SH-SY5Y (cell line): Measurements from ENCODE around the gene PRSS1.

Experiments used
- GATA2 ChIP-seq: IDR thresholded peaks from 2 replicates; pipeline ENCODE4 v1.6.1; 2011; ENCODE audit warnings: mild to moderate bottlenecking, low read depth, low read length
- GATA3 ChIP-seq: IDR thresholded peaks from 2 replicates; pipeline ENCODE4 v1.6.1; 2011; ENCODE audit warnings: low read depth, mild to moderate bottlenecking, low read length, moderate library complexity

PRSS1 gene

DNA sequence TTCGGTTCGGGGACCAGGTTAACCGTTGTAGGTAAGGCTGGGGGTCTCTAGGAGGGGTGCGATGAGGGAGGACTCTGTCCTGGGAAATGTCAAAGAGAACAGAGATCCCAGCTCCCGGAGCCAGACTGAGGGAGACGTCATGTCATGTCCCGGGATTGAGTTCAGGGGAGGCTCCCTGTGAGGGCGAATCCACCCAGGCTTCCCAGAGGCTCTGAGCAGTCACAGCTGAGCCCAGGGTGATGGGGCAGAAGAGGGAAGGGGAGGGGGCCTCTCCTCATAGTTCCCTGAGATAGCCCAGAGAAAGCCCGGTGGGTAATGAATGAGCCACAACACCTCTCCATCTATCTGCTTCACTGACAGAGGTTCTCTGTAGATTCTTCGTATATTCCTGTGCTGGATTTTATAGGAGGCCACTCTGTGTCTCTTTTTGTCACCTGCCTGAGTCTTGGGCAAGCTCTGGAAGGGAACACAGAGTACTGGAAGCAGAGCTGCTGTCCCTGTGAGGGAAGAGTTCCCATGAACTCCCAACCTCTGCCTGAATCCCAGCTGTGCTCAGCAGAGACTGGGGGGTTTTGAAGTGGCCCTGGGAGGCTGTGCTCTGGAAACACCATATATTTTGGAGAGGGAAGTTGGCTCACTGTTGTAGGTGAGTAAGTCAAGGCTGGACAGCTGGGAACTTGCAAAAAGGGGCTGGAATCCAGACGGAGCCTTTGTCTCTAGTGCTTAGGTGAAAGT is 37.9 kb downstream of the PRSS1 start:
- no peak for TF ChIP-seq GATA3
- TF ChIP-seq GATA2: no peak

DNA sequence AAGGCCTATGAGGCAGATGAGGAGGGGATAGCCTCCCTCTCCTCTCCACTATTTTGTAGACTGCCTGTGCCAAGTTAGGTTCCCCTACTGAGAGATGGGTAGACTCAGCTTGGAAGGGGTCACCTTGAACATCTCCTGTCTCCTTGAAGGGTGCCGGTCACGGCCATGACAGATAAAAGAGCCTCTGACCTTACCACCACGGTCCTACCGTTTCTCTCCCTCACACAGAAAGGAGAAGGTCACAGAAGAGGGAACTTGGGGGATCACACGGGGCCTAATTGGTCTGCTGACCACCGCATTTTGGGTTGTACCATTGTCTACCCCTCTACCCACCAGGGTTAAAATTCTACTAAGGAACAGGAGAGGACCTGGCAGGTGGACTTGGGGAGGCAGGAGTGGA is 38.5 kb downstream of the PRSS1 start:
- TF ChIP-seq GATA2: no peak
- no peak for TF ChIP-seq GATA3

DNA sequence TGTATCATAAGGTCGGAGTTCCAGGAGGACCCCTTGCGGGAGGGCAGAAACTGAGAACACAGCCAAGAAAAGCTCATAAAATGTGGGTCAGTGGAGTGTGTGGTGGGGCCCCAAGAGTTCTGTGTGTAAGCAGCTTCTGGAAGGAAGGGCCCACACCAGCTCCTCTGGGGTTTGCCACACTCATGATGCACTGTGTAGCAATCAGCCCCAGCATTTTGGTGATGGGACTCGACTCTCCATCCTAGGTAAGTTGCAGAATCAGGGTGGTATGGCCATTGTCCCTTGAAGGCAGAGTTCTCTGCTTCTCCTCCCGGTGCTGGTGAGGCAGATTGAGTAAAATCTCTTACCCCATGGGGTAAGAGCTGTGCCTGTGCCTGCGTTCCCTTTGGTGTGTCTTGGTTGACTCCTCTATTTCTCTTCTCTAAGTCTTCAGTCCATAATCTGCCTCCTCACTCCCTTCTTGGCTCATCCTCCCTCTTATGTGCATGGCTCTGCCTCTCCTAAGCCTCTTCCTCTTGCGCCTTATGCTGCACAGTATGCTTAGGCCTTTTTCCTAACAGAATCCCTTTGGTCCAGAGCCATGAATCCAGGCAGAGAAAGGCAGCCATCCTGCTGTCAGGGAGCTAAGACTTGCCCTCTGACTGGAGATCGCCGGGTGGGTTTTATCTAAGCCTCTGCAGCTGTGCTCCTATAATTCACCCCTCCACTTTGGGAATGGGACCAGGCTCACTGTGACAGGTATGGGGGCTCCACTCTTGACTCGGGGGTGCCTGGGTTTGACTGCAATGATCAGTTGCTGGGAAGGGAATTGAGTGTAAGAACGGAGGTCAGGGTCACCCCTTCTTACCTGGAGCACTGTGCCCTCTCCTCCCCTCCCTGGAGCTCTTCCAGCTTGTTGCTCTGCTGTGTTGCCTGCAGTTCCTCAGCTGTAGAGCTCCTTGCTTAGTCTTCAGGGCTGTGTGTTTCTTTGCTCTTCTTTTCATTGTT is 39.3 kb downstream of the PRSS1 start:
- TF ChIP-seq GATA2 (no peak), GATA3 (no peak)

DNA sequence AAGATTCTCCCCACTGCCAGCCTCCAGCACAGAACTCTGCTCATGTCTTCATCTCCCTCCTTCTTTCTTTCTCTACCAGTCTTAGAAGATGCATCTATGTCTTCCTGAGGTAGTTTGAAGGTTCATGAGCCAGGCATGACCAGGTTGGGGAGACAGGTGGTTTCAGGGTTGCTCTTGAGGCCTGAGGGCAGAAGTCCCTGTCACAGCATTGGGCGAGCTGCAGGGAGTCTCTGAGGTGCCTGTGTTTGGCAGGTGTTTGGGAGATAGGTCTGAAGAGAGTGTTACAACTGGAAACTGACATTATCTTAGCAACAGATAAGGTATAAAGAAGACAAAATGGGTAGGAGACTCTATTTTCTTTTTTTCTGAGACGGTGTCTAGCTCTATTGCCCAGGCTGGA is 40.2 kb downstream of the PRSS1 start:
- TF ChIP-seq GATA3: no peak
- TF ChIP-seq GATA2: no peak

DNA sequence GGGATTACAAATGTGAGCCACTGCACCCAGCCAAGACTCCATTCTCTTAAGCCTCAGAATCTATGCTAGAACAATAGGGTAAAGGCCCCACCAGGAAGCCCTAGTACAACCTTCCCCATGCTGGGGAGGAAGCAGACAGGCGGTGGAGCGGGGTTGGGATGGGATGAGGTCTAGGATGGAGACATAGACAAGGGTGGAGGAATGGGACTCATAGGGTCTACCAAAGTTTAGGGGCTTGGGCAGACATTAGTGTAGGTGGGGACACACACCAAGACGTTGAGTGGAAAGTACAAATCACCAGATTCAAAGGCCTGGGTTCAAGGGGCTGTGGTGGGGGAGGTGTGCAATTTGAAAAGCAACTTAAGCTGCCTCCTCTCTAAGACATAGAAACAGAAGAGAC is 40.8 kb downstream of the PRSS1 start:
- TF ChIP-seq GATA2: no peak

DNA sequence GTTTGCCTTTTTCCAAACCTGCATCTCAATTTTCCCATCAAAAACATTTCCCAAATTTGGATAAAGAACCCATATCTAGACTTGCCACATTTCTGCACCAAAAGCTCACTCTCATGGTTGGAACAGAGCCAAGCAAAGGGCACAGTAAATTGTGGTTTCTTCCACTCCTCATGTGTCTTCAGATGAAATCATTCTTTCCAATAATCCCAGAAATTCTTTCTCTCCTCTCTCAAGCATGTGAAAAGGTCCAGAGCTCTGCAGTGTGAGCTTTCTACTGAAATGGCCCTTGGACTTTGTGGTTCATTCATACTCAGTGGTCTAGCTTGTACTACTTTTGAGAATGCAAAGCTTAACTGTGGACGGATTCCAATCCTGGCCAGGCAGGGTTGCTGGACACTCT is 41.3 kb downstream of the PRSS1 start:
- TF ChIP-seq GATA3 (no peak), GATA2 (no peak)

DNA sequence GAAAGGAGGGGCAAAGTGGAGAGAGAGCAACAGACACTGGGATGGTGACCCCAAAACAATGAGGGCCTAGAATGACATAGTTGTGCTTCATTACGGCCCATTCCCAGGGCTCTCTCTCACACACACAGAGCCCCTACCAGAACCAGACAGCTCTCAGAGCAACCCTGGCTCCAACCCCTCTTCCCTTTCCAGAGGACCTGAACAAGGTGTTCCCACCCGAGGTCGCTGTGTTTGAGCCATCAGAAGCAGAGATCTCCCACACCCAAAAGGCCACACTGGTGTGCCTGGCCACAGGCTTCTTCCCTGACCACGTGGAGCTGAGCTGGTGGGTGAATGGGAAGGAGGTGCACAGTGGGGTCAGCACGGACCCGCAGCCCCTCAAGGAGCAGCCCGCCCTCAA is 42.2 kb downstream of the PRSS1 start:
- TF ChIP-seq GATA2: no peak
- TF ChIP-seq GATA3: no peak

DNA sequence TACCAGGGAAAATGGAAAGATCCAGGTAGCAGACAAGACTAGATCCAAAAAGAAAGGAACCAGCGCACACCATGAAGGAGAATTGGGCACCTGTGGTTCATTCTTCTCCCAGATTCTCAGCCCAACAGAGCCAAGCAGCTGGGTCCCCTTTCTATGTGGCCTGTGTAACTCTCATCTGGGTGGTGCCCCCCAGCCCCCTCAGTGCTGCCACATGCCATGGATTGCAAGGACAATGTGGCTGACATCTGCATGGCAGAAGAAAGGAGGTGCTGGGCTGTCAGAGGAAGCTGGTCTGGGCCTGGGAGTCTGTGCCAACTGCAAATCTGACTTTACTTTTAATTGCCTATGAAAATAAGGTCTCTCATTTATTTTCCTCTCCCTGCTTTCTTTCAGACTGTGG is 42.9 kb downstream of the PRSS1 start:
- TF ChIP-seq GATA3 (no peak), GATA2 (no peak)

DNA sequence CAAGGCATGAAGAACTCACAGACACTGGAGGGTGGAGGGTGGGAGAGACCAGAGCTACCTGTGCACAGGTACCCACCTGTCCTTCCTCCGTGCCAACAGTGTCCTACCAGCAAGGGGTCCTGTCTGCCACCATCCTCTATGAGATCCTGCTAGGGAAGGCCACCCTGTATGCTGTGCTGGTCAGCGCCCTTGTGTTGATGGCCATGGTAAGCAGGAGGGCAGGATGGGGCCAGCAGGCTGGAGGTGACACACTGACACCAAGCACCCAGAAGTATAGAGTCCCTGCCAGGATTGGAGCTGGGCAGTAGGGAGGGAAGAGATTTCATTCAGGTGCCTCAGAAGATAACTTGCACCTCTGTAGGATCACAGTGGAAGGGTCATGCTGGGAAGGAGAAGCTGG is 43.3 kb downstream of the PRSS1 start:
- TF ChIP-seq GATA2: no peak
- no peak for TF ChIP-seq GATA3

DNA sequence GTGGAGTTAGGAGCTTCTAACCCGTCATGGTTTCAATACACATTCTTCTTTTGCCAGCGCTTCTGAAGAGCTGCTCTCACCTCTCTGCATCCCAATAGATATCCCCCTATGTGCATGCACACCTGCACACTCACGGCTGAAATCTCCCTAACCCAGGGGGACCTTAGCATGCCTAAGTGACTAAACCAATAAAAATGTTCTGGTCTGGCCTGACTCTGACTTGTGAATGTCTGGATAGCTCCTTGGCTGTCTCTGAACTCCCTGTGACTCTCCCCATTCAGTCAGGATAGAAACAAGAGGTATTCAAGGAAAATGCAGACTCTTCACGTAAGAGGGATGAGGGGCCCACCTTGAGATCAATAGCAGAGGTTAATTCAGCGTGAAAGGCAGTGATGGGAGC is 43.9 kb downstream of the PRSS1 start:
- TF ChIP-seq GATA2 (no peak), GATA3 (no peak)

DNA sequence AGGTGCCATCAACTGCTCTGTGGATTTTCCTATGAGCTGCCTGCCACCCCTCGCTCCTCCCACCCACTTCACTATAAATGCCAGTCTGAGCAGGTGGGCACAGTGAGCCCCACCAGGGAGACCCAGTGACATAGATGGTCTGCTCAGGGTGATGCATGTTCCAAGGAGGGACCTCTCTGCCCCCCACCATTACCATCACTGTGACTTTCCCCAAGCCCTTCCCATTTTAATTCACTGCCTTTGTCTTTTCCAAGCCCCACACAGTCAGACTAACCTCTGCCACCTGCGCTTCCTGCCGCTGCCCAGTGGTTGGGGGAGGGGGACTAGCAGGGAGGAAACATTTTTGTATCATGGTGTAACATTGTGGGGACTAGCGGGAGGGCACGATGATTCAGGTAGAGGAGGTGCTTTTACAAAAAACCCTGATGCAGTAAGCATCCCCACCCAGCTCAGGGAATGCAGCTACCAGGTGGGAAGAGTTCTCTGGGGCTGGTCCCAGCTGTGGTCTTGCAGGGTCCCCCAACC is 46.1 kb downstream of the PRSS1 start:
- TF ChIP-seq GATA3: no peak
- no peak for TF ChIP-seq GATA2

DNA sequence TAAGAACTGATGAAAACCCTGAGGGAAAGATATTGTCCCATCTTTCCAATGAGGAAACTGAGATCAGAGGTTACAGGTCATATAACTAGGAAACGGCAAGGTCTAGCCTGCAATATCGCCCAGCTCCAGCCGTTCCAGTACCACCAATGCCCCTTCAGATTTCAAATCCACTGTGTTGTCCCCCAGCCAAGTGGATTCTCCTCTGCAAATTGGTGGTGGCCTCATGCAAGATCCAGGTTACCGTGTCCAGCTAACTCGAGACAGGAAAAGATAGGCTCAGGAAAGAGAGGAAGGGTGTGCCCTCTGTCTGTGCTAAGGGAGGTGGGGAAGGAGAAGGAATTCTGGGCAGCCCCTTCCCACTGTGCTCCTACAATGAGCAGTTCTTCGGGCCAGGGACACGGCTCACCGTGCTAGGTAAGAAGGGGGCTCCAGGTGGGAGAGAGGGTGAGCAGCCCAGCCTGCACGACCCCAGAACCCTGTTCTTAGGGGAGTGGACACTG is 46.8 kb downstream of the PRSS1 start:
- TF ChIP-seq GATA2 (no peak), GATA3 (no peak)

DNA sequence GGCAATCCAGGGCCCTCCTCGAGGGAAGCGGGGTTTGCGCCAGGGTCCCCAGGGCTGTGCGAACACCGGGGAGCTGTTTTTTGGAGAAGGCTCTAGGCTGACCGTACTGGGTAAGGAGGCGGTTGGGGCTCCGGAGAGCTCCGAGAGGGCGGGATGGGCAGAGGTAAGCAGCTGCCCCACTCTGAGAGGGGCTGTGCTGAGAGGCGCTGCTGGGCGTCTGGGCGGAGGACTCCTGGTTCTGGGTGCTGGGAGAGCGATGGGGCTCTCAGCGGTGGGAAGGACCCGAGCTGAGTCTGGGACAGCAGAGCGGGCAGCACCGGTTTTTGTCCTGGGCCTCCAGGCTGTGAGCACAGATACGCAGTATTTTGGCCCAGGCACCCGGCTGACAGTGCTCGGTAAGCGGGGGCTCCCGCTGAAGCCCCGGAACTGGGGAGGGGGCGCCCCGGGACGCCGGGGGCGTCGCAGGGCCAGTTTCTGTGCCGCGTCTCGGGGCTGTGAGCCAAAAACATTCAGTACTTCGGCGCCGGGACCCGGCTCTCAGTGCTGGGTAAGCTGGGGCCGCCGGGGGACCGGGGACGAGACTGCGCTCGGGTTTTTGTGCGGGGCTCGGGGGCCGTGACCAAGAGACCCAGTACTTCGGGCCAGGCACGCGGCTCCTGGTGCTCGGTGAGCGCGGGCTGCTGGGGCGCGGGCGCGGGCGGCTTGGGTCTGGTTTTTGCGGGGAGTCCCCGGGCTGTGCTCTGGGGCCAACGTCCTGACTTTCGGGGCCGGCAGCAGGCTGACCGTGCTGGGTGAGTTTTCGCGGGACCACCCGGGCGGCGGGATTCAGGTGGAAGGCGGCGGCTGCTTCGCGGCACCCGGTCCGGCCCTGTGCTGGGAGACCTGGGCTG is 47.5 kb downstream of the PRSS1 start:
- TF ChIP-seq GATA2: no peak
- TF ChIP-seq GATA3: no peak
